ENCODE measurements around the gene PRKAG1.

PRKAG1 gene

GRCh38 chr12:49054524-49054923 lies 35.9 kb upstream of the PRKAG1 start:
- H3K4me3 ChIP-seq (ENCODE audit: control insufficient read depth, low read depth, low read length) = no peak overlapping the region
- no peak for DNase-seq (ENCODE audit: low read depth)
- TF ChIP-seq CTCF (conservative IDR thresholded peaks at IDR 0.05; ENCODE audit: control insufficient read depth, insufficient read depth, low read depth, low read length) = no peak

GRCh38 chr12:49054096-49054495 lies 35.5 kb upstream of the PRKAG1 start:
- H3K4me3 ChIP-seq (ENCODE audit: control insufficient read depth, low read depth, low read length) = no peak overlapping the region
- DNase-seq (ENCODE audit: low read depth) = no peak
- TF ChIP-seq CTCF (conservative IDR thresholded peaks at IDR 0.05; ENCODE audit: control insufficient read depth, insufficient read depth, low read depth, low read length) = no peak

- H3K4me3 ChIP-seq (ENCODE audit: control insufficient read depth, low read depth, low read length) = no peak overlapping the region
- DNase-seq (ENCODE audit: low read depth) = no peak
- TF ChIP-seq CTCF (conservative IDR thresholded peaks at IDR 0.05; ENCODE audit: control insufficient read depth, insufficient read depth, low read depth, low read length) = no peak
Observed at GRCh38 chr12:49052451-49053208, 34.1 kb upstream of the PRKAG1 start.

- no peak for TF ChIP-seq CTCF (conservative IDR thresholded peaks at IDR 0.05; ENCODE audit: control insufficient read depth, insufficient read depth, low read depth, low read length)
- H3K4me3 ChIP-seq (ENCODE audit: control insufficient read depth, low read depth, low read length) = no peak overlapping the region
- DNase-seq (ENCODE audit: low read depth) = no peak
Observed at GRCh38 chr12:49051777-49052438, 33.3 kb upstream of the PRKAG1 start.

GRCh38 chr12:49051373-49051764 lies 32.8 kb upstream of the PRKAG1 start:
- no peak for TF ChIP-seq CTCF (conservative IDR thresholded peaks at IDR 0.05; ENCODE audit: control insufficient read depth, insufficient read depth, low read depth, low read length)
- no peak for DNase-seq (ENCODE audit: low read depth)
- no peak overlapping the region for H3K4me3 ChIP-seq (ENCODE audit: control insufficient read depth, low read depth, low read length)

GRCh38 chr12:49050507-49051372 lies 32.2 kb upstream of the PRKAG1 start:
- H3K4me3 ChIP-seq (ENCODE audit: control insufficient read depth, low read depth, low read length) = no peak overlapping the region
- no peak for DNase-seq (ENCODE audit: low read depth)
- TF ChIP-seq CTCF (conservative IDR thresholded peaks at IDR 0.05; ENCODE audit: control insufficient read depth, insufficient read depth, low read depth, low read length) = no peak
